Measurements from ENCODE around the gene SNX32.

SNX32 gene

DNA sequence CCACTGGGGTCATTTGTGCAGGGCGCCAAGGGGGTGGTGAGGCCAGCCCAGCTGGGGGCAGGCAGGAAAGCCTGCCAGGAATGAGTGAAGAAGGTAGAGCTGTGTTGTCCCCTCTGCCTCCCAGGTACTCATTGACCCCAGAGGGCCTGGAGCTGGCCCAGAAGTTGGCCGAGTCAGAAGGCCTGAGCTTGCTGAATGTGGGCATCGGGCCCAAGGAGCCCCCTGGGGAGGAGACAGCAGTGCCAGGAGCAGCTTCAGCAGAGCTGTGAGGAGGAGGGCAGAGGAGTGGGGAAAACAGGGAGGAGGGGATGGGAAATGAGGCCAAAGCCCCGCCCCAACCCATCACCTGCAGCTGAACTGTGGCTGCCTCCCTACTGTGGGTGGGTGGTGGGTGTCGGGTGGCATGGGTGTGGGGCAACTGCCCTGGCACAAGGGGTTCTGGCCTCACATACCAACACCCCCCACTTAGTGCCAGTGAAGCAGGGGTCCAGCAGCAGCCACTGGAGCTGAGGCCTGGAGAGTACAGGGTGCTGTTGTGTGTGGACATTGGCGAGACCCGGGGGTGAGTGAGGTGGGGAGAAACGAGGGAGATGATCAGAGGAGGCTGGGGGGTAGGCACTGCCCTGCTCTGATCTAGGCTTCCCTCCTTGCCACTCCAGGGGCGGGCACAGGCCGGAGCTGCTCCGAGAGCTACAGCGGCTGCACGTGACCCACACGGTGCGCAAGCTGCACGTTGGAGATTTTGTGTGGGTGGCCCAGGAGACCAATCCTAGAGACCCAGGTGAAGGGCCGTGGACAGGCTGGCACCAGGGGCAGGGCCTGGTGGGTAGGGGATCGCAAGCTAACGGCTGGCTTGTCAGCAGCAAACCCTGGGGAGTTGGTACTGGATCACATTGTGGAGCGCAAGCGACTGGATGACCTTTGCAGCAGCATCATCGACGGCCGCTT is 29.5 kb downstream of the SNX32 start:
- Histone ChIP-seq H2AFZ (ENCODE audit: low read depth) (no peak overlapping the region), H3K4me3 (IDR thresholded peaks at IDR 0.05; ENCODE audit: insufficient read depth, low read depth, low read length) (no peak overlapping the region), H3K27me3 (ENCODE audit: insufficient read depth, low read depth) (no peaks in the 10 kb centered on the region), H3K9ac (no peak overlapping the region), H3K27ac (no peak overlapping the region; the same call in 1 of the 2 replicates), H3K36me3 (ENCODE audit: insufficient read depth) (no peaks in the 10 kb centered on the region), H4K20me1 (ENCODE audit: insufficient read depth) (no peaks in the 10 kb centered on the region), H3K79me2 (ENCODE audit: insufficient read depth, low read depth) (peaks cover 22% of the 10 kb centered on the region), H3K4me1 (ENCODE audit: low read depth, poor library complexity, severe bottlenecking) (peaks cover 19% of the 10 kb centered on the region), H3K4me2 (no peak overlapping the region)
- TF ChIP-seq, protein P1, sequence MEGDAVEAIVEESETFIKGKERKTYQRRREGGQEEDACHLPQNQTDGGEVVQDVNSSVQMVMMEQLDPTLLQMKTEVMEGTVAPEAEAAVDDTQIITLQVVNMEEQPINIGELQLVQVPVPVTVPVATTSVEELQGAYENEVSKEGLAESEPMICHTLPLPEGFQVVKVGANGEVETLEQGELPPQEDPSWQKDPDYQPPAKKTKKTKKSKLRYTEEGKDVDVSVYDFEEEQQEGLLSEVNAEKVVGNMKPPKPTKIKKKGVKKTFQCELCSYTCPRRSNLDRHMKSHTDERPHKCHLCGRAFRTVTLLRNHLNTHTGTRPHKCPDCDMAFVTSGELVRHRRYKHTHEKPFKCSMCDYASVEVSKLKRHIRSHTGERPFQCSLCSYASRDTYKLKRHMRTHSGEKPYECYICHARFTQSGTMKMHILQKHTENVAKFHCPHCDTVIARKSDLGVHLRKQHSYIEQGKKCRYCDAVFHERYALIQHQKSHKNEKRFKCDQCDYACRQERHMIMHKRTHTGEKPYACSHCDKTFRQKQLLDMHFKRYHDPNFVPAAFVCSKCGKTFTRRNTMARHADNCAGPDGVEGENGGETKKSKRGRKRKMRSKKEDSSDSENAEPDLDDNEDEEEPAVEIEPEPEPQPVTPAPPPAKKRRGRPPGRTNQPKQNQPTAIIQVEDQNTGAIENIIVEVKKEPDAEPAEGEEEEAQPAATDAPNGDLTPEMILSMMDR (conservative IDR thresholded peaks at IDR 0.05; ENCODE audit: low read depth, low read length): no peak

DNA sequence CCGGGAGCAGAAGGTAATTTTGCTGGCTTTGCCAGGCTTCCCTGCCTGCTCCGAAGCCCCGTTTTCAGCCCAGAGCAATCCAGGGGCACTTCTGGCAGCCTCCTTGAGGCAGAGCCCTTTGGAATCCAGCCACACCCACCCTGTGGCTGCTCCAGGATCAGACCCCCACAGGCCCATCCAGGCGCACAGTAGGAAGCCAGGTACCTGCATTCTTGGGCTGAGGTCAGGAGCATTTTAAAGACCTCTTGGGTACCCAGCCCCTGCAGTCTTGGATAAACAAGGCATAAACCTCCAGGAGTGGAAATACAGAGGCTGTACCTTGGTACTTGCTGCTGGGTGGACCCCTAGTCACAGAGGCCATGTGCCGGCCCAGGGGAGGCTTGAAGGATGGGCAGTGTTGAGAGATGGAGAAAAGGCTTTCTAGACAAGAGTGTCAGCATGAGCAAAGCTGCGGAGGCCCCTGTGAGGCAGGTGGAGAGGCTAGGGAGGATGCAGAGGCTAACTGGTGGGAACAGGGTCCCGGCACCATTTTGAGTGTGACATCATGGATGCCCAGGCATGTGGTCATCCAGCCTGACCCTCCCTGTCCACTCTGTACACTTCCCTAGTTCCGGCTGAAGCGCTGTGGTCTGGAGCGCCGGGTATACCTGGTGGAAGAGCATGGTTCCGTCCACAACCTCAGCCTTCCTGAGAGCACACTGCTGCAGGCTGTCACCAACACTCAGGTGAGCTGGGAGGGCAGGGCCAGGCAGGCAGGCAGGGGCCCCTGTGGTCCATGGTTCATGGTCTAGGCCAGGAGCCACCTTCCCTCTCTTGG is 30.3 kb downstream of the SNX32 start:
- no peak overlapping the region for H3K4me3 ChIP-seq (IDR thresholded peaks at IDR 0.05; ENCODE audit: insufficient read depth, low read depth, low read length)
- H4K20me1 ChIP-seq (ENCODE audit: insufficient read depth): no peaks in the 10 kb centered on the region
- H3K4me1 ChIP-seq (ENCODE audit: low read depth, poor library complexity, severe bottlenecking): peaks cover 14% of the 10 kb centered on the region
- H3K79me2 ChIP-seq (ENCODE audit: insufficient read depth, low read depth): peaks cover 22% of the 10 kb centered on the region
- H2AFZ ChIP-seq (ENCODE audit: low read depth): no peak overlapping the region
- H3K4me2 ChIP-seq: no peak overlapping the region
- no peak overlapping the region for H3K9ac ChIP-seq
- no peak overlapping the region for H3K27ac ChIP-seq
- no peaks in the 10 kb centered on the region for H3K36me3 ChIP-seq (ENCODE audit: insufficient read depth)
- TF ChIP-seq, protein P1 (conservative IDR thresholded peaks at IDR 0.05; ENCODE audit: low read depth, low read length): no peak
- H3K27me3 ChIP-seq (ENCODE audit: insufficient read depth, low read depth): no peaks in the 10 kb centered on the region

DNA sequence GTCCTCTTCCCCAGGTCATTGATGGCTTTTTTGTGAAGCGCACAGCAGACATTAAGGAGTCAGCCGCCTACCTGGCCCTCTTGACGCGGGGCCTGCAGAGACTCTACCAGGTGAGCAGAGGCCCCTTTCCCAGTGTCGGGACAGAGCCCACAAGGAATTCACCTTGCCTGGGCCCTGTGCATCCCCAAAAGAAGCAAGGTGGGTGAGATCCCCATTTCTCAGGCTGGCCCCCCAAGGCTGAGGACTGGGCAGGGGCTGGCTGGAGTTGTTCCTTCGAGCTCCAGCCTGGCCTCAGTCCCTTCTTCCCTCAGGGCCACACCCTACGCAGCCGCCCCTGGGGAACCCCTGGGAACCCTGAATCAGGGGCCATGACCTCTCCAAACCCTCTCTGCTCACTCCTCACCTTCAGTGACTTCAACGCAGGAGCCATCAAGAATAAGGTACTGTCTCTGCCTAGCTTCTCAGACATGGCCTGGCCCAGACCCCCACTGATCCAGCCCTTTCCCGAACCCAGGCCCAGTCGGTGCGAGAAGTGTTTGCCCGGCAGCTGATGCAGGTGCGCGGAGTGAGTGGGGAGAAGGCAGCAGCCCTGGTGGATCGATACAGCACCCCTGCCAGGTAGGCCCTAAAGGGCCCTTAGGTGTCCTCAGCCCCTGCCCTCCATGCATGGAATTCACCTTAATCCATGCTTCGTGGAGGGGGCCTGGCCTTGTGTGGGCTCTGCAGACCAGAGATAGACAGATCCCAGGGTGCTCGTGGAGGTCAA is 31.1 kb downstream of the SNX32 start:
- TF ChIP-seq, protein P1 (conservative IDR thresholded peaks at IDR 0.05; ENCODE audit: low read depth, low read length): no peak
- Histone ChIP-seq H3K27ac (no peak overlapping the region), H3K79me2 (ENCODE audit: insufficient read depth, low read depth) (peaks cover 22% of the 10 kb centered on the region), H3K36me3 (ENCODE audit: insufficient read depth) (no peaks in the 10 kb centered on the region), H3K4me1 (ENCODE audit: low read depth, poor library complexity, severe bottlenecking) (peaks cover 14% of the 10 kb centered on the region), H3K4me3 (IDR thresholded peaks at IDR 0.05; ENCODE audit: insufficient read depth, low read depth, low read length) (no peak overlapping the region), H4K20me1 (ENCODE audit: insufficient read depth) (no peaks in the 10 kb centered on the region), H3K4me2 (no peak overlapping the region), H2AFZ (ENCODE audit: low read depth) (no peak overlapping the region), H3K27me3 (ENCODE audit: insufficient read depth, low read depth) (no peaks in the 10 kb centered on the region), H3K9ac (no peak overlapping the region)

DNA sequence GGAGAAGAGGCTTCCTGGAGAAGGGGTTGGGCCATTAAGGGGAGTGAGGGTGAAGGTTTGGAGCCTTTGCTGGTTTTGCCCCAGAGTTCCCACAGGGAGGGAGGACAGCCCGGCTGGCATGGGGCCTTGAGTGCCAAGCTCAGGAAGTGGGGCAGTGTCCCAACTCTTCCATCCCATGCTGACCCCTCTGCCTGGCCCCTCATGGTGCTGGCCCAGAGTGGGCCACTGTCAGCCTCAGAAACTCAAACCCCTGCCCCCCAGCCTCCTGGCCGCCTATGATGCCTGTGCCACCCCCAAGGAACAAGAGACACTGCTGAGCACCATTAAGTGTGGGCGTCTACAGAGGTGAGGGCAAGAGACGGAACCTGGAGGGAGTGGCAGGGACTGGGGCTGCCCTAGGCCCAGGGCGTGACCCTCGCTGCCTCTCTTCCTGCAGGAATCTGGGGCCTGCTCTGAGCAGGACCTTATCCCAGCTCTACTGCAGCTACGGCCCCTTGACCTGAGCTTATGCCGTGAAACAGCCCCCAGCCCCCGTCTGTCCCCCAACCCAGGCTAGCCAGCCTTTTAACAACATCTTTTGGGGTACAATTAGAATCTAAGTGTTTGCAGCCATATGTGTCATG is 31.9 kb downstream of the SNX32 start:
- H3K79me2 ChIP-seq (ENCODE audit: insufficient read depth, low read depth): peaks cover 22% of the 10 kb centered on the region
- H3K9ac ChIP-seq: no peak overlapping the region
- TF ChIP-seq, protein P1 (conservative IDR thresholded peaks at IDR 0.05; ENCODE audit: low read depth, low read length): no peak
- no peak overlapping the region for H3K27ac ChIP-seq
- H3K27me3 ChIP-seq (ENCODE audit: insufficient read depth, low read depth): no peaks in the 10 kb centered on the region
- H4K20me1 ChIP-seq (ENCODE audit: insufficient read depth): no peaks in the 10 kb centered on the region
- no peak overlapping the region for H3K4me3 ChIP-seq (IDR thresholded peaks at IDR 0.05; ENCODE audit: insufficient read depth, low read depth, low read length)
- no peak overlapping the region for H3K4me2 ChIP-seq
- peaks cover 14% of the 10 kb centered on the region for H3K4me1 ChIP-seq (ENCODE audit: low read depth, poor library complexity, severe bottlenecking)
- no peaks in the 10 kb centered on the region for H3K36me3 ChIP-seq (ENCODE audit: insufficient read depth)
- no peak overlapping the region for H2AFZ ChIP-seq (ENCODE audit: low read depth)

Measured in KMS-11 (cell line).